GM19240 (cell line): ENCODE data around the gene SPEN.
"Not testable (repeated sequence)": the region's sequence is repeated elsewhere in the genome, so short reads cannot be mapped to it uniquely, and the experiment has no call there.

ENCODE experiments used
- DNase-seq: peaks from one replicate; pipeline ENCODE4 v3.0.0; 2011; ENCODE audit warnings: low spot score; ENCODE audit not compliant: insufficient read length

Gene SPEN

DNA sequence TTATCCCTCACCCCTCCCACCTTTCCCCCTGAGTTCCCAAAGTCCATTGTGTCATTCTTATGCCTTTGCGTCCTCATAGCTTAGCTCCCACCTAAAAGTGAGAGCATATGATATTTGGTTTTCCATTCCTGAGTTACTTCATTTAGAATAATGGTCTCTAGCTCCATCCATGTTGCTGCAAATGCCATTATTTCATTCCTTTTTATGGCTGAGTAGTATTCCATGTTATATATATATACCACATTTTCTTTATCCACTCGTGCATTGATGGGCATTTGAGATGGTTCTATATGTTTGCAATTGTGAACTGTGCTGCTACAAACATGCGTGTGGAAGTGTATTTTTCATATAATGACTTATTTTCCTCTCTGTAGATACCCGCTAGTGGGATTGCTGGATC lies 130.4 kb downstream of the SPEN start:
- not testable (repeated sequence) for DNase-seq

- no peak for DNase-seq
These were observed 134.2 kb downstream of the SPEN start for GRCh38 chr1:15981679-15982078.

DNA sequence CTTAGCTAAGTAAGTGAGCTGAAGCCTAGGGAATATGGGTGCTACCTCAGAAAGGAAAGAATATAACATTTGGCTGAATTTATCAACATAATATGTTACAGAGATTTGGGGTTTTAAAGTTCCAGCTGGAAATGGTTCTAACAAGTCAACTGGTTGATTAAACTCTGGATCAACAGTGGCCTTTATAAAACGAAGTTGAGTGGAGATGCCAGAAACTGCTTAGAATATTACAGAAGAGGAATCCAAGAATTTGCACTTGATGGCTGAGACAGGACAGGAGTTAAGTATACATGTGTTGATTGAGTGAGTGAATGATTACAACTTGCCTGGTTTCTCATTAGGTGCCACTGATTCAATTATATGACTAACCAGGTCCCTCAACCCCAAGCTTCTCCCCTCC lies 135.8 kb downstream of the SPEN start:
- DNase-seq: no peak

DNA sequence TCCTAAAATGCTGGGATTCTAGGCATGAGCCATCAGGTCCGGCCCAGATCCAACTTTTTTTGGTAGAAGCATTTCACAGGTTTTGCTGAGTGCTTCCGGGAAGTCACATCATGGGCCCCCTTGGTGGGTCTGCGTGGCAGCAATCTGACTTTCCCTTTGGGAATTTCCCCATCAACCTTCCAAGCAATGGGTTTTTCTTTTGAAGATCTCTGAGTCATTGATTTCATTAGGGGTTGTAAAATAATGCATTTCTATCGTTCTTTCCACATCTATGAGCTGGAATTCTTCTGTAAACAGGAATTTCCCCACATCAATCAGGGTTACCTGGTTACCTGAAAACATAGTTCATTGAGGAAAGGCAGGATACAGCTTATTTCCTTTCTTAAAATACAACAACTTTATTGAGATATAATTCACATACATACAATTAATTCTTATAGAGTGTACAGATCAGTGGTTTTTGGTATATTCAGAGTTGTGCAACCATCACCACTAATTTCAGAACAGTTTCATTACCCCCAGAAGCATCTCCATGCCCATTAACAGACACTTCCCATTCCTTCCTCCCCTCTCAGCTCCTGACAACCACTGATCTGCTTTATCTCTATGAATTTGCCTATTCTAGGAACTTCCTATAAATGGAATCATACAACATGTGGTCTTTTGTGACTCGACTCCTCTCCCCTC lies 138.2 kb downstream of the SPEN start:
- no peak for DNase-seq

GRCh38 chr1:15988856-15989736 lies 141.6 kb downstream of the SPEN start:
- no peak for DNase-seq

DNA sequence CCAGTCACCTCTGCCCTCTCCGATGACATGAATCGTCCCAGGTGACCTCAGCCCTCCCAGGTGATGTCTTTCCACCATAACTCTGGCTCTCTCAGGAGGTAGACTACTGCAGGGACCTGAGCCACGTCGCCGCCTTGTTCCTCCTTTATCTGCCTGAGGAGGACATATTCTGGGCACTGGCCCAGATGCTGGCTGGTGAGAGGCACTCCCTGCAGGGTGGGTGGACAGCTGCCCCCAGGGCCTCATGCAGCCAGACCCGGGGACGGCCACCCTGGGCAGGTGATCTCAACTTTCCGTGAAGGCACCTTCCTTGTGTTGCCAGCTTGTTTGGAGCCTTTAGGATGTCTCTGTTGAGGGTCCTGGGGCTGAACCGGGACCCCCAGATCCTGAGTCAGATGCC lies 142.3 kb downstream of the SPEN start:
- no peak for DNase-seq
